HL-60 (cell line): ENCODE results near the gene RAB15.

Experiments
- CTCF ChIP-seq: IDR thresholded peaks from one replicate; pipeline ENCODE4 v1.5.1; 2011; ENCODE audit warnings: low read length, control low read depth, inconsistent platforms; ENCODE audit not compliant: insufficient read depth
- POLR2AphosphoS5 ChIP-seq: IDR thresholded peaks from 2 replicates; pipeline ENCODE4 v1.6.1; 2012; ENCODE audit warnings: low read depth
- SPI1 ChIP-seq: IDR thresholded peaks from 2 replicates; pipeline ENCODE4 v1.6.1; 2012; ENCODE audit warnings: low read depth, mild to moderate bottlenecking, borderline replicate concordance
- TF ChIP-seq, protein P1 (sequence below): IDR thresholded peaks from 2 replicates; pipeline ENCODE4 v1.6.1; 2012; ENCODE audit warnings: low read depth; ENCODE audit not compliant: insufficient replicate concordance

DNA sequence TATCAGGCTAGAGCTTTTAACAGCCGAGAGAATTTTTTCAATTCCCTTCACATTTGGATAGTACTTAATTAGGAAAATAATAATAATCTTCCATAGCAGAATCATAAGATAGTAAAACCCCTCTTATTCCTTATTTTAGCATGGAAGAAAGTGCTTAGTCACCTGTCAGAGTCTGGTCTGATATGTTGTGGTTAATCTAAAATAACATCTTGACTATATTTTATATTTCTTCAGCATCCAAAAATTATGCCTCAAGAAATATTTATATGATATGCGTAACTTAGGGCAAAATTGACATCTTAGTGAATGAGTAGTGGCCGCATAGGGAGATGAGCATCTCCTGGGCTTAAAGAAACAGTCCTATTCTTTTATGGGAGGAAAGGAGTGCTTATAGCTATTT lies 45.1 kb downstream of the RAB15 start:
- no peak for TF ChIP-seq CTCF
- TF ChIP-seq SPI1, result no peak
- no peak for TF ChIP-seq POLR2AphosphoS5
- TF ChIP-seq, protein P1, sequence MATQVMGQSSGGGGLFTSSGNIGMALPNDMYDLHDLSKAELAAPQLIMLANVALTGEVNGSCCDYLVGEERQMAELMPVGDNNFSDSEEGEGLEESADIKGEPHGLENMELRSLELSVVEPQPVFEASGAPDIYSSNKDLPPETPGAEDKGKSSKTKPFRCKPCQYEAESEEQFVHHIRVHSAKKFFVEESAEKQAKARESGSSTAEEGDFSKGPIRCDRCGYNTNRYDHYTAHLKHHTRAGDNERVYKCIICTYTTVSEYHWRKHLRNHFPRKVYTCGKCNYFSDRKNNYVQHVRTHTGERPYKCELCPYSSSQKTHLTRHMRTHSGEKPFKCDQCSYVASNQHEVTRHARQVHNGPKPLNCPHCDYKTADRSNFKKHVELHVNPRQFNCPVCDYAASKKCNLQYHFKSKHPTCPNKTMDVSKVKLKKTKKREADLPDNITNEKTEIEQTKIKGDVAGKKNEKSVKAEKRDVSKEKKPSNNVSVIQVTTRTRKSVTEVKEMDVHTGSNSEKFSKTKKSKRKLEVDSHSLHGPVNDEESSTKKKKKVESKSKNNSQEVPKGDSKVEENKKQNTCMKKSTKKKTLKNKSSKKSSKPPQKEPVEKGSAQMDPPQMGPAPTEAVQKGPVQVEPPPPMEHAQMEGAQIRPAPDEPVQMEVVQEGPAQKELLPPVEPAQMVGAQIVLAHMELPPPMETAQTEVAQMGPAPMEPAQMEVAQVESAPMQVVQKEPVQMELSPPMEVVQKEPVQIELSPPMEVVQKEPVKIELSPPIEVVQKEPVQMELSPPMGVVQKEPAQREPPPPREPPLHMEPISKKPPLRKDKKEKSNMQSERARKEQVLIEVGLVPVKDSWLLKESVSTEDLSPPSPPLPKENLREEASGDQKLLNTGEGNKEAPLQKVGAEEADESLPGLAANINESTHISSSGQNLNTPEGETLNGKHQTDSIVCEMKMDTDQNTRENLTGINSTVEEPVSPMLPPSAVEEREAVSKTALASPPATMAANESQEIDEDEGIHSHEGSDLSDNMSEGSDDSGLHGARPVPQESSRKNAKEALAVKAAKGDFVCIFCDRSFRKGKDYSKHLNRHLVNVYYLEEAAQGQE, result no peak
